Liver (tissue), 9 donors: ENCODE data around the gene COQ8A. TPM values are rescaled to one million over a fixed set of nuclear protein-coding genes. Genes with fewer than 3 reads are reported as not detected.

ENCODE experiments used
- DNase-seq: peaks from one replicate; pipeline ENCODE4 v3.0.0-alpha.2; 2017; ENCODE audit warnings: low spot score
- H3K27ac ChIP-seq, 2 donors: one replicate each; pipeline ENCODE4 v1.7.0; 2013; ENCODE audit warnings: inconsistent platforms in 2 of 2, low read length in 2 of 2, control low read depth in 1 of 2, low read depth in 1 of 2, mild to moderate bottlenecking in 1 of 2
- H3K27me3 ChIP-seq, 4 donors: one replicate each; pipeline versions ENCODE4 v1.6.1 to v1.7.0; 2013; ENCODE audit warnings: low read length in 3 of 4, inconsistent platforms in 1 of 4, mild to moderate bottlenecking in 1 of 4, moderate library complexity in 1 of 4; ENCODE audit not compliant: control insufficient read depth in 4 of 4, insufficient read depth in 4 of 4
- H3K36me3 ChIP-seq, 4 donors: one replicate each; pipeline versions ENCODE4 v1.6.1 to v1.7.0; 2013; ENCODE audit warnings: low read length in 3 of 4, mild to moderate bottlenecking in 3 of 4, low read depth in 1 of 4, moderate library complexity in 1 of 4; ENCODE audit not compliant: control insufficient read depth in 4 of 4, insufficient read depth in 3 of 4
- H3K4me1 ChIP-seq, 4 donors: one replicate each; pipeline versions ENCODE4 v1.6.1 to v1.7.0; 2013; ENCODE audit warnings: low read length in 3 of 4, mild to moderate bottlenecking in 3 of 4, moderate library complexity in 1 of 4; ENCODE audit not compliant: control insufficient read depth in 4 of 4, insufficient read depth in 4 of 4
- H3K4me3 ChIP-seq, 3 donors: one replicate each; pipeline versions ENCODE4 v1.6.1 to v1.7.0; 2013; ENCODE audit warnings: low read length in 3 of 3, control low read depth in 1 of 3, low read depth in 1 of 3, mild to moderate bottlenecking in 1 of 3
- H3K9ac ChIP-seq, 2 donors: one replicate each; pipeline ENCODE4 v1.7.0; 2013; ENCODE audit warnings: low read length in 2 of 2, mild to moderate bottlenecking in 2 of 2, moderate library complexity in 2 of 2, control low read depth in 1 of 2, low read depth in 1 of 2
- H3K9me3 ChIP-seq, 4 donors: one replicate each; pipeline versions ENCODE4 v1.6.1 to v1.7.0; 2013; ENCODE audit warnings: low read length in 3 of 4; ENCODE audit not compliant: control insufficient read depth in 4 of 4
- EGR1 ChIP-seq, 2 donors: IDR thresholded peaks; 2 replicates each; pipeline ENCODE4 v1.6.1; 2016 to 2018; ENCODE audit warnings: antibody characterized with exemption in 2 of 2, low read depth in 2 of 2
- FOXA1 ChIP-seq: IDR thresholded peaks from 2 replicates; pipeline ENCODE4 v1.6.1; 2016; ENCODE audit warnings: antibody characterized with exemption
- FOXA2 ChIP-seq: IDR thresholded peaks from 2 replicates; pipeline ENCODE4 v1.6.1; 2016; ENCODE audit warnings: antibody characterized with exemption
- GABPA ChIP-seq, 2 donors: IDR thresholded peaks in 1 of 2; conservative IDR thresholded peaks in 1 of 2; 2 replicates each; pipeline ENCODE4 v1.6.1; 2016; ENCODE audit warnings: antibody characterized with exemption in 2 of 2, mild to moderate bottlenecking in 1 of 2, moderate library complexity in 1 of 2
- HNF4A ChIP-seq, 2 donors: conservative IDR thresholded peaks; 2 replicates each; pipeline ENCODE4 v1.6.1; 2016; ENCODE audit warnings: antibody characterized with exemption in 2 of 2, mild to moderate bottlenecking in 2 of 2
- HNF4G ChIP-seq: IDR thresholded peaks from 2 replicates; pipeline ENCODE4 v1.6.1; 2016; ENCODE audit warnings: antibody characterized with exemption
- JUND ChIP-seq, 2 donors: IDR thresholded peaks; 2 replicates each; pipeline ENCODE4 v1.6.1; 2016; ENCODE audit warnings: antibody characterized with exemption in 2 of 2
- NR2F2 ChIP-seq: IDR thresholded peaks from 2 replicates; pipeline ENCODE4 v1.6.1; 2016; ENCODE audit warnings: antibody characterized with exemption
- RAD21 ChIP-seq, 2 donors: IDR thresholded peaks; 2 replicates each; pipeline ENCODE4 v1.6.1; 2016; ENCODE audit warnings: antibody characterized with exemption in 2 of 2, mild to moderate bottlenecking in 2 of 2
- RXRA ChIP-seq, 2 donors: IDR thresholded peaks; 2 replicates each; pipeline ENCODE4 v1.6.1; 2017 to 2018; ENCODE audit warnings: antibody characterized with exemption in 2 of 2, mild to moderate bottlenecking in 1 of 2
- SP1 ChIP-seq: IDR thresholded peaks from 2 replicates; pipeline ENCODE4 v1.6.1; 2018; ENCODE audit warnings: antibody characterized with exemption, mild to moderate bottlenecking
- TAF1 ChIP-seq: conservative IDR thresholded peaks from 2 replicates; pipeline ENCODE4 v1.6.1; 2016; ENCODE audit warnings: antibody characterized with exemption, mild to moderate bottlenecking
- YY1 ChIP-seq: IDR thresholded peaks from 2 replicates; pipeline ENCODE4 v1.6.1; 2016; ENCODE audit warnings: antibody characterized with exemption, mild to moderate bottlenecking
- WGBS: extraction: QIAGEN DNeasy Blood & Tissue Kit; methylation state at CpG from one replicate; pipeline ENCODE4 v1.1.7; 2013; 5-methylcytosine and 5-hydroxymethylcytosine counted together
- polyA plus RNA-seq, 2 donors: library from polyadenylated mRNA; stranded (reverse) in 1 of 2; unstranded in 1 of 2; fragments of 200-250 nt in 1 of 2; fragments of >200 nt in 1 of 2; fragmentation: Nextera tagmentation in 1 of 2; extraction: Ambion mirVana in 1 of 2; gene quantifications; one replicate each; pipeline versions ENCODE4 v1.2.1 to v1.2.3, GENCODE V29; 2013 to 2015
- total RNA-seq, 2 donors: library from RNA; depleted of rRNA; stranded (reverse); fragments of >200 nt; gene quantifications; one replicate each; pipeline ENCODE4 v1.2.3, GENCODE V29; 2014
- TF ChIP-seq, protein P1 (sequence below): fragments of 150-350 bp; IDR thresholded peaks from 2 replicates; pipeline ENCODE4 v1.5.1; 2017; ENCODE audit warnings: improper control_type of control experiment, low read depth, low read length; ENCODE audit not compliant: missing input control
- TF ChIP-seq, protein P2 (sequence below): IDR thresholded peaks from 2 replicates; pipeline ENCODE4 v1.6.1; 2016; ENCODE audit warnings: antibody characterized with exemption
- TF ChIP-seq, protein P3 (sequence below): IDR thresholded peaks from 2 replicates; pipeline ENCODE4 v1.6.1; 2016; ENCODE audit warnings: antibody characterized with exemption
- TF ChIP-seq, protein P4 (sequence below): IDR thresholded peaks from 2 replicates; pipeline ENCODE4 v1.6.1; 2016; ENCODE audit warnings: antibody characterized with exemption, mild to moderate bottlenecking
- TF ChIP-seq, protein P5 (sequence below): IDR thresholded peaks from 2 replicates; pipeline ENCODE4 v1.6.1; 2016; ENCODE audit warnings: antibody characterized with exemption
- donor health status: healthy.
- donor health status: healthy.
- donor health status: healthy.
- donor health status: healthy.
- donor health status: healthy.

The COQ8A gene
- total and polyA plus RNA-seq, 4 donors: 24.4 to 60.0 (median 54.9) TPM

DNA sequence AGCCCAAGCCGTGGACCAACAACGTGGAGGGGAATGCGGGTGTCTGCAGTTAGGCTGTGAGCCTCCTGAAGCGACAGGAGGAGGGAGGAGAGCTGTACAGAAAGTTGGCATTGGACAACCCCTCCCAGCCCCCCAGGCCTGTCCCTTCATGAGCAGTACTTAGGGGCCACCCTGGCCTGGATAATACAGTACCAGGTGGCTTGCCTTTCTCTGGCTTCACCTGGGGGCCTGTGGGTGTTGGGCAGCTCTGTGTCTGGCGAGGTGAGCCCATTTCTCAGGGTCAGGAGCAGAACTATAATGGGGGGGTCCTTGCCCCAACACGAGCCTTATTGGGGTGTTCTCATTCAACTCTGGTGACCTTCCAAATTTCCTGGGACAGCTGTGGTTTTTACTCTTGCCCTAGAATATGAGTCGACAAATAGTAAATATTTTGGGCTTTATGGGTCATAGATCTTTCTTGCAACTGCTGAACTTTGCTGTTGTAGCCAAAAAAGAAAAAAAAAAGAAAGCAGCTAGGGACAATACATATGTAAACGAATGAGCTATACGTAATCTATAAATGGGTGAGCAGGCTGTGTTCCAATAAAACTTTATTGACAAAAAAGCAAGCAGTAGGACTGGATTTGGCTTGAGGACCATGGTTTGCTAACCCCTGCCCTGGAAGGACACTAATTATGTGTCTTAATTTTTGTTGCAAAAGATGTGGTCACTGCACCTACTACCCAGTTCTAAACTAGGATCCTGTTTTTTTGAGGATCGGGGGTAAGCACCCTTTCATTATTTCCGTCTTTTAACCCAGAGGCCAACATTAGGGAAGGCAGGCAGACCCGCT, 11.4 kb downstream of the COQ8A start:
- H3K4me3 ChIP-seq: no peak overlapping the region
- H3K9me3 ChIP-seq: no peaks in the 10 kb centered on the region
- DNase-seq: no peak
- H3K4me1 ChIP-seq: peaks cover 5 to 24% (median 10%) of the 10 kb centered on the region in 4 donors
- 79% methylated on average over 12 of the region's 12 CpGs for WGBS
- TF ChIP-seq, protein P1, sequence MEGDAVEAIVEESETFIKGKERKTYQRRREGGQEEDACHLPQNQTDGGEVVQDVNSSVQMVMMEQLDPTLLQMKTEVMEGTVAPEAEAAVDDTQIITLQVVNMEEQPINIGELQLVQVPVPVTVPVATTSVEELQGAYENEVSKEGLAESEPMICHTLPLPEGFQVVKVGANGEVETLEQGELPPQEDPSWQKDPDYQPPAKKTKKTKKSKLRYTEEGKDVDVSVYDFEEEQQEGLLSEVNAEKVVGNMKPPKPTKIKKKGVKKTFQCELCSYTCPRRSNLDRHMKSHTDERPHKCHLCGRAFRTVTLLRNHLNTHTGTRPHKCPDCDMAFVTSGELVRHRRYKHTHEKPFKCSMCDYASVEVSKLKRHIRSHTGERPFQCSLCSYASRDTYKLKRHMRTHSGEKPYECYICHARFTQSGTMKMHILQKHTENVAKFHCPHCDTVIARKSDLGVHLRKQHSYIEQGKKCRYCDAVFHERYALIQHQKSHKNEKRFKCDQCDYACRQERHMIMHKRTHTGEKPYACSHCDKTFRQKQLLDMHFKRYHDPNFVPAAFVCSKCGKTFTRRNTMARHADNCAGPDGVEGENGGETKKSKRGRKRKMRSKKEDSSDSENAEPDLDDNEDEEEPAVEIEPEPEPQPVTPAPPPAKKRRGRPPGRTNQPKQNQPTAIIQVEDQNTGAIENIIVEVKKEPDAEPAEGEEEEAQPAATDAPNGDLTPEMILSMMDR: no peak
- no peak for TF ChIP-seq FOXA1
- no peak for TF ChIP-seq HNF4G
- TF ChIP-seq, protein P2, sequence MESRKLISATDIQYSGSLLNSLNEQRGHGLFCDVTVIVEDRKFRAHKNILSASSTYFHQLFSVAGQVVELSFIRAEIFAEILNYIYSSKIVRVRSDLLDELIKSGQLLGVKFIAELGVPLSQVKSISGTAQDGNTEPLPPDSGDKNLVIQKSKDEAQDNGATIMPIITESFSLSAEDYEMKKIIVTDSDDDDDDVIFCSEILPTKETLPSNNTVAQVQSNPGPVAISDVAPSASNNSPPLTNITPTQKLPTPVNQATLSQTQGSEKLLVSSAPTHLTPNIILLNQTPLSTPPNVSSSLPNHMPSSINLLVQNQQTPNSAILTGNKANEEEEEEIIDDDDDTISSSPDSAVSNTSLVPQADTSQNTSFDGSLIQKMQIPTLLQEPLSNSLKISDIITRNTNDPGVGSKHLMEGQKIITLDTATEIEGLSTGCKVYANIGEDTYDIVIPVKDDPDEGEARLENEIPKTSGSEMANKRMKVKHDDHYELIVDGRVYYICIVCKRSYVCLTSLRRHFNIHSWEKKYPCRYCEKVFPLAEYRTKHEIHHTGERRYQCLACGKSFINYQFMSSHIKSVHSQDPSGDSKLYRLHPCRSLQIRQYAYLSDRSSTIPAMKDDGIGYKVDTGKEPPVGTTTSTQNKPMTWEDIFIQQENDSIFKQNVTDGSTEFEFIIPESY: no peak
- TF ChIP-seq YY1: no peak
- TF ChIP-seq SP1: no peak
- TF ChIP-seq FOXA2: no peak
- no peak for TF ChIP-seq TAF1
- TF ChIP-seq, protein P3, sequence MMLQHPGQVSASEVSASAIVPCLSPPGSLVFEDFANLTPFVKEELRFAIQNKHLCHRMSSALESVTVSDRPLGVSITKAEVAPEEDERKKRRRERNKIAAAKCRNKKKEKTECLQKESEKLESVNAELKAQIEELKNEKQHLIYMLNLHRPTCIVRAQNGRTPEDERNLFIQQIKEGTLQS: no peak
- no peak for TF ChIP-seq NR2F2
- TF ChIP-seq RXRA (IDR thresholded peaks at IDR 0.05): no peak
- no peak for TF ChIP-seq JUND (IDR thresholded peaks at IDR 0.05)
- TF ChIP-seq EGR1 (IDR thresholded peaks at IDR 0.05; ENCODE audit: low read depth in 2 of 2): no peak
- TF ChIP-seq, protein P4, sequence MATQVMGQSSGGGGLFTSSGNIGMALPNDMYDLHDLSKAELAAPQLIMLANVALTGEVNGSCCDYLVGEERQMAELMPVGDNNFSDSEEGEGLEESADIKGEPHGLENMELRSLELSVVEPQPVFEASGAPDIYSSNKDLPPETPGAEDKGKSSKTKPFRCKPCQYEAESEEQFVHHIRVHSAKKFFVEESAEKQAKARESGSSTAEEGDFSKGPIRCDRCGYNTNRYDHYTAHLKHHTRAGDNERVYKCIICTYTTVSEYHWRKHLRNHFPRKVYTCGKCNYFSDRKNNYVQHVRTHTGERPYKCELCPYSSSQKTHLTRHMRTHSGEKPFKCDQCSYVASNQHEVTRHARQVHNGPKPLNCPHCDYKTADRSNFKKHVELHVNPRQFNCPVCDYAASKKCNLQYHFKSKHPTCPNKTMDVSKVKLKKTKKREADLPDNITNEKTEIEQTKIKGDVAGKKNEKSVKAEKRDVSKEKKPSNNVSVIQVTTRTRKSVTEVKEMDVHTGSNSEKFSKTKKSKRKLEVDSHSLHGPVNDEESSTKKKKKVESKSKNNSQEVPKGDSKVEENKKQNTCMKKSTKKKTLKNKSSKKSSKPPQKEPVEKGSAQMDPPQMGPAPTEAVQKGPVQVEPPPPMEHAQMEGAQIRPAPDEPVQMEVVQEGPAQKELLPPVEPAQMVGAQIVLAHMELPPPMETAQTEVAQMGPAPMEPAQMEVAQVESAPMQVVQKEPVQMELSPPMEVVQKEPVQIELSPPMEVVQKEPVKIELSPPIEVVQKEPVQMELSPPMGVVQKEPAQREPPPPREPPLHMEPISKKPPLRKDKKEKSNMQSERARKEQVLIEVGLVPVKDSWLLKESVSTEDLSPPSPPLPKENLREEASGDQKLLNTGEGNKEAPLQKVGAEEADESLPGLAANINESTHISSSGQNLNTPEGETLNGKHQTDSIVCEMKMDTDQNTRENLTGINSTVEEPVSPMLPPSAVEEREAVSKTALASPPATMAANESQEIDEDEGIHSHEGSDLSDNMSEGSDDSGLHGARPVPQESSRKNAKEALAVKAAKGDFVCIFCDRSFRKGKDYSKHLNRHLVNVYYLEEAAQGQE: no peak
- no peak for TF ChIP-seq GABPA (IDR thresholded peaks at IDR 0.05 in 1 of 2, conservative IDR thresholded peaks at IDR 0.05 in 1 of 2)
- no peak for TF ChIP-seq HNF4A (conservative IDR thresholded peaks at IDR 0.05)
- TF ChIP-seq, protein P5, sequence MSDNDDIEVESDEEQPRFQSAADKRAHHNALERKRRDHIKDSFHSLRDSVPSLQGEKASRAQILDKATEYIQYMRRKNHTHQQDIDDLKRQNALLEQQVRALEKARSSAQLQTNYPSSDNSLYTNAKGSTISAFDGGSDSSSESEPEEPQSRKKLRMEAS: no peak
- no peak for TF ChIP-seq RAD21 (IDR thresholded peaks at IDR 0.05)
- peaks cover 0 to 4% (median under 1%) of the 10 kb centered on the region in 4 donors for H3K36me3 ChIP-seq
- no peak overlapping the region for H3K9ac ChIP-seq
- H3K27me3 ChIP-seq: no peaks in the 10 kb centered on the region
- H3K27ac ChIP-seq: no peak overlapping the region
